A172 (cell line): ENCODE data around the gene TEDC2. TPM values are rescaled to one million over a fixed set of nuclear protein-coding genes. Genes with fewer than 3 reads are reported as not detected.
"Not testable (repeated sequence)": the region's sequence is repeated elsewhere in the genome, so short reads cannot be mapped to it uniquely, and the experiment has no call there.

Experiments used
- DNase-seq: peaks from one replicate; pipeline ENCODE4 v3.0.0-alpha.2; 2015; ENCODE audit warnings: low spot score
- total RNA-seq: library from RNA; depleted of rRNA; stranded (reverse); fragments of >200 nt; shearing (Covaris generic); gene quantifications from 2 replicates; pipeline ENCODE4 v1.2.3, GENCODE V29; 2014

The TEDC2 gene
- total RNA-seq, 1 experiment from 2014 or later, result 33.2 TPM

- DNase-seq, result no peak
Observed at GRCh38 chr16:2437032-2437790, 22.7 kb upstream of the TEDC2 start.

- DNase-seq, result no peak
Observed at GRCh38 chr16:2438121-2438520, 21.8 kb upstream of the TEDC2 start.

- no peak for DNase-seq
Observed at GRCh38 chr16:2439598-2439997, 20.3 kb upstream of the TEDC2 start.

GRCh38 chr16:2441143-2441804, 18.6 kb upstream of the TEDC2 start:
- not testable (repeated sequence) for DNase-seq

- no peak for DNase-seq
Observed at GRCh38 chr16:2443555-2443954, 16.4 kb upstream of the TEDC2 start.

GRCh38 chr16:2447920-2448583, 11.9 kb upstream of the TEDC2 start:
- DNase-seq, result no peak

GRCh38 chr16:2449118-2449517, 10.8 kb upstream of the TEDC2 start:
- no peak for DNase-seq

- DNase-seq, result no peak
Observed at GRCh38 chr16:2450535-2450934, 9.4 kb upstream of the TEDC2 start.

GRCh38 chr16:2450975-2451381, 8.9 kb upstream of the TEDC2 start:
- no peak for DNase-seq

GRCh38 chr16:2451851-2452320, 8.0 kb upstream of the TEDC2 start:
- no peak for DNase-seq

- DNase-seq, result no peak
Observed at GRCh38 chr16:2452650-2453049, 7.3 kb upstream of the TEDC2 start.

- no peak for DNase-seq
Observed at GRCh38 chr16:2455081-2455845, 4.6 kb upstream of the TEDC2 start.

GRCh38 chr16:2456551-2457153, 3.3 kb upstream of the TEDC2 start:
- DNase-seq, result no peak

- DNase-seq, result no peak
Observed at GRCh38 chr16:2457267-2457666, 2.6 kb upstream of the TEDC2 start.

GRCh38 chr16:2457946-2458345, 2.0 kb upstream of the TEDC2 start:
- no peak for DNase-seq

- DNase-seq, result no peak
Observed at GRCh38 chr16:2458887-2459646, 842 bp upstream of the TEDC2 start.

GRCh38 chr16:2460391-2460713, 443 bp downstream of the TEDC2 start:
- no peak for DNase-seq

GRCh38 chr16:2460916-2461315, 1.0 kb downstream of the TEDC2 start:
- DNase-seq, result no peak

GRCh38 chr16:2462031-2462866, 2.3 kb downstream of the TEDC2 start:
- DNase-seq, result no peak

- no peak for DNase-seq
Observed at GRCh38 chr16:2464333-2464732, 4.4 kb downstream of the TEDC2 start.
